Measurements from ENCODE around the gene POU2F2.

POU2F2 gene

GRCh38 chr19:42081584-42082203, 50.6 kb downstream of the POU2F2 start:
- DNase-seq, result no peak

- DNase-seq, result no peak
Observed at GRCh38 chr19:42080764-42081375, 51.4 kb downstream of the POU2F2 start.

GRCh38 chr19:42079886-42080763, 52.1 kb downstream of the POU2F2 start:
- DNase-seq, result no peak

GRCh38 chr19:42079276-42079669, 53.0 kb downstream of the POU2F2 start:
- DNase-seq, result no peak

- no peak for DNase-seq
Observed at GRCh38 chr19:42078538-42079275, 53.5 kb downstream of the POU2F2 start.

GRCh38 chr19:42078058-42078457, 54.2 kb downstream of the POU2F2 start:
- DNase-seq, result no peak

- peak in 5 of 58 donors; percentile 45 to 65 (median 58) for DNase-seq
Observed at GRCh38 chr19:42076380-42076944, 55.8 kb downstream of the POU2F2 start.

- DNase-seq, result peak; percentile 84 to 100 (median 98)
Observed at GRCh38 chr19:42075616-42076379, 56.4 kb downstream of the POU2F2 start, which contains the start of gene ZNF574. TSS of gene ZNF574 (plus strand) at chr19:42076166. CDS start at chr19:42078607, 2,441 bp downstream.

GRCh38 chr19:42075364-42075615, 57.0 kb downstream of the POU2F2 start:
- peak in 1 of 58 donors; percentile 34 for DNase-seq

- DNase-seq, result peak in 1 of 58 donors; percentile 20
Observed at GRCh38 chr19:42074513-42075363, 57.5 kb downstream of the POU2F2 start.

- DNase-seq, result no peak
Observed at GRCh38 chr19:42071247-42071646, 61.0 kb downstream of the POU2F2 start.

GRCh38 chr19:42069619-42070351, 62.5 kb downstream of the POU2F2 start, which contains the start of gene GRIK5:
TSS of gene GRIK5 (minus strand) at chr19:42070206. CDS start at chr19:42065770, 4,436 bp downstream.
- DNase-seq, result peak in 28 of 58 donors; percentile 8 to 73 (median 30)

- DNase-seq, result peak in 1 of 58 donors; percentile 23
Observed at GRCh38 chr19:42068756-42069571, 63.3 kb downstream of the POU2F2 start.

GRCh38 chr19:42068361-42068755, 63.9 kb downstream of the POU2F2 start:
- no peak for DNase-seq

- DNase-seq, result peak in 3 of 58 donors; percentile 7 to 30 (median 19)
Observed at GRCh38 chr19:42067315-42067888, 64.8 kb downstream of the POU2F2 start.

GRCh38 chr19:42066075-42066754, 66.0 kb downstream of the POU2F2 start:
- peak in 45 of 58 donors; percentile 8 to 78 (median 37) for DNase-seq

GRCh38 chr19:42065511-42065910, 66.7 kb downstream of the POU2F2 start:
- no peak for DNase-seq
